Neural cell (in vitro differentiated cells): ENCODE measurements around the gene NRG3. TPM values are rescaled to one million over a fixed set of nuclear protein-coding genes. Genes with fewer than 3 reads are reported as not detected.

Experiments used
- H2AFZ ChIP-seq: fragments of 200-600, 300-800 bp; sonication (generic), shearing (Covaris generic); 2 replicates; pipeline ENCODE4 v1.6.0; 2014; ENCODE audit warnings: low read depth, mild to moderate bottlenecking, antibody characterized with exemption, low read length, moderate library complexity
- H3F3A ChIP-seq: fragments of 200-600 bp; shearing (Covaris generic); 2 replicates; pipeline ENCODE4 v1.6.1; 2016; ENCODE audit warnings: mild to moderate bottlenecking, moderate library complexity, mixed read lengths, antibody characterized with exemption, low read length; ENCODE audit not compliant: insufficient read depth, poor library complexity, severe bottlenecking
- H3K27ac ChIP-seq: fragments of 200-600, 300-800 bp; sonication (generic), shearing (Covaris generic); 2 replicates; pipeline ENCODE4 v1.5.1; 2014; ENCODE audit warnings: mild to moderate bottlenecking, low read length, moderate library complexity
- H3K27me3 ChIP-seq: fragments of 300-800, 200-600 bp; sonication (generic), shearing (Covaris generic); 2 replicates; pipeline ENCODE4 v1.6.0; 2014; ENCODE audit warnings: mild to moderate bottlenecking, low read depth, low read length, moderate library complexity; ENCODE audit not compliant: insufficient read depth
- H3K36me3 ChIP-seq: fragments of 300-800, 200-600 bp; sonication (generic), shearing (Covaris generic); 2 replicates; pipeline ENCODE4 v1.5.1; 2014; ENCODE audit warnings: mild to moderate bottlenecking, antibody characterized with exemption, low read length, moderate library complexity; ENCODE audit not compliant: insufficient read depth
- H3K4me2 ChIP-seq: fragments of 300-800, 200-600 bp; sonication (generic), shearing (Covaris generic); 2 replicates; pipeline ENCODE4 v1.6.0; 2014; ENCODE audit warnings: mild to moderate bottlenecking, low read length
- H3K4me3 ChIP-seq: fragments of 300-800, 200-600 bp; sonication (generic), shearing (Covaris generic); 2 replicates; pipeline ENCODE4 v1.5.1; 2014; ENCODE audit warnings: mild to moderate bottlenecking, low read length, moderate library complexity
- H3K79me2 ChIP-seq: fragments of 200-600 bp; shearing (Covaris generic); replicated peaks from 2 replicates; pipeline ENCODE4 v1.6.0; 2014; ENCODE audit warnings: mild to moderate bottlenecking, low read length, moderate library complexity; ENCODE audit not compliant: insufficient read depth
- H3K9ac ChIP-seq: fragments of 300-800, 200-600 bp; sonication (generic), shearing (Covaris generic); 2 replicates; pipeline ENCODE4 v1.6.1; 2016; ENCODE audit warnings: mild to moderate bottlenecking, low read length, mixed read lengths
- H3K9me2 ChIP-seq: fragments of 200-600 bp; shearing (Covaris generic); 2 replicates; pipeline ENCODE4 v1.6.1; 2016; ENCODE audit warnings: mild to moderate bottlenecking, low read length, mixed read lengths; ENCODE audit not compliant: insufficient read depth
- H3K9me3 ChIP-seq: fragments of 200-600, 300-800 bp; sonication (generic), shearing (Covaris generic); 2 replicates; pipeline ENCODE4 v1.6.1; 2016; ENCODE audit warnings: mild to moderate bottlenecking, mixed run types, low read length, moderate library complexity, mixed read lengths
- H4K20me1 ChIP-seq: fragments of 200-600 bp; shearing (Covaris generic); 2 replicates; pipeline ENCODE4 v1.6.1; 2016; ENCODE audit warnings: mild to moderate bottlenecking, mixed run types; ENCODE audit not compliant: insufficient read depth
- CTCF ChIP-seq: fragments of 450-650 bp; IDR thresholded peaks from 2 replicates; pipeline ENCODE4 v1.5.1; 2014; ENCODE audit warnings: antibody characterized with exemption, mild to moderate bottlenecking, moderate library complexity; ENCODE audit not compliant: poor library complexity, severe bottlenecking
- EP300 ChIP-seq: fragments of 450-650 bp; conservative IDR thresholded peaks from 2 replicates; pipeline ENCODE4 v1.6.1; 2014; ENCODE audit warnings: antibody characterized with exemption, mild to moderate bottlenecking, moderate library complexity; ENCODE audit not compliant: poor library complexity, severe bottlenecking
- EZH2 ChIP-seq: fragments of 200-600, 300-800 bp; shearing (Covaris generic), sonication (generic); IDR thresholded peaks from 2 replicates; pipeline ENCODE4 v1.6.1; 2014; ENCODE audit warnings: antibody characterized with exemption, low read length, borderline replicate concordance, mild to moderate bottlenecking; ENCODE audit not compliant: insufficient read depth, poor library complexity, severe bottlenecking
- MXI1 ChIP-seq: fragments of 450-650 bp; conservative IDR thresholded peaks from 2 replicates; pipeline ENCODE4 v1.6.1; 2014; ENCODE audit warnings: antibody characterized with exemption, mild to moderate bottlenecking; ENCODE audit not compliant: poor library complexity, severe bottlenecking
- POLR2AphosphoS5 ChIP-seq: IDR thresholded peaks from 2 replicates; pipeline ENCODE4 v1.6.1; 2012
- RAD21 ChIP-seq: fragments of 450-650 bp; conservative IDR thresholded peaks from 2 replicates; pipeline ENCODE4 v1.6.1; 2014; ENCODE audit warnings: antibody characterized with exemption, mild to moderate bottlenecking, moderate library complexity
- REST ChIP-seq: IDR thresholded peaks from 2 replicates; pipeline ENCODE4 v1.6.1; 2012; ENCODE audit warnings: borderline replicate concordance
- SMC3 ChIP-seq: fragments of 450-650 bp; conservative IDR thresholded peaks from 2 replicates; pipeline ENCODE4 v1.6.1; 2014; ENCODE audit warnings: antibody characterized with exemption, mild to moderate bottlenecking, moderate library complexity; ENCODE audit not compliant: poor library complexity
- TAF1 ChIP-seq: IDR thresholded peaks from 2 replicates; pipeline ENCODE4 v1.6.1; 2012; ENCODE audit warnings: low read depth
- polyA plus RNA-seq: library from polyadenylated mRNA; depleted of rRNA; stranded (reverse); fragments of >200 nt; gene quantifications from 2 replicates; pipeline ENCODE4 v1.2.3, GENCODE V29; 2014

NRG3 gene
- polyA plus RNA-seq, 1 donor from 2014 or later, result 14.0 TPM

- Histone ChIP-seq H3K79me2 (no peaks in the 10 kb centered on the region), H3K27me3 (no peaks in the 10 kb centered on the region), H2AFZ (no peak overlapping the region), H3K9me3 (no peaks in the 10 kb centered on the region), H3K4me2 (no peak overlapping the region), H3K4me3 (no peak overlapping the region), H3F3A (no peaks in the 10 kb centered on the region), H3K9me2 (no peaks in the 10 kb centered on the region), H3K9ac (no peak overlapping the region), H3K36me3 (no peaks in the 10 kb centered on the region), H4K20me1 (no peaks in the 10 kb centered on the region), H3K27ac (no peak overlapping the region)
- no peak for TF ChIP-seq POLR2AphosphoS5
- no peak for TF ChIP-seq EZH2
- no peak for TF ChIP-seq EP300
- no peak for TF ChIP-seq RAD21
- no peak for TF ChIP-seq TAF1
- no peak for TF ChIP-seq SMC3
- TF ChIP-seq REST, result no peak
- TF ChIP-seq MXI1, result no peak
Observed at GRCh38 chr10:82251222-82251906, 376.4 kb downstream of the NRG3 start.

GRCh38 chr10:82252081-82252480 lies 377.1 kb downstream of the NRG3 start:
- no peaks in the 10 kb centered on the region for H3K36me3 ChIP-seq
- H3F3A ChIP-seq, result no peaks in the 10 kb centered on the region
- no peaks in the 10 kb centered on the region for H3K79me2 ChIP-seq
- no peak overlapping the region for H3K4me2 ChIP-seq
- H3K9ac ChIP-seq, result no peak overlapping the region
- TF ChIP-seq TAF1 (no peak), EZH2 (no peak), CTCF (no peak), SMC3 (no peak), MXI1 (no peak), REST (no peak), RAD21 (no peak), POLR2AphosphoS5 (no peak), EP300 (no peak)
- H3K9me2 ChIP-seq, result no peaks in the 10 kb centered on the region
- H2AFZ ChIP-seq, result no peak overlapping the region
- H3K27me3 ChIP-seq, result no peaks in the 10 kb centered on the region
- H3K9me3 ChIP-seq, result no peaks in the 10 kb centered on the region
- H3K4me3 ChIP-seq, result no peak overlapping the region
- H4K20me1 ChIP-seq, result no peaks in the 10 kb centered on the region
- no peak overlapping the region for H3K27ac ChIP-seq
